Hepatocyte (in vitro differentiated cells): Measurements from ENCODE around the gene SEPTIN8.

Source experiments
- CTCF ChIP-seq: fragments of 200-600 bp; sonication (generic); IDR thresholded peaks from 2 replicates; pipeline ENCODE4 v1.5.1; 2016; ENCODE audit warnings: antibody characterized with exemption, mild to moderate bottlenecking; ENCODE audit not compliant: poor library complexity
- EZH2phosphoT487 ChIP-seq: fragments of 200-600 bp; sonication (generic); IDR thresholded peaks from one replicate; pipeline ENCODE4 v1.6.1; 2018; ENCODE audit warnings: antibody characterized with exemption, mild to moderate bottlenecking, low read depth, moderate library complexity; ENCODE audit not compliant: unreplicated experiment, severe bottlenecking

GRCh38 chr5:132821791-132822190, 44.8 kb upstream of the SEPTIN8 start:
- TF ChIP-seq CTCF: no peak
- TF ChIP-seq EZH2phosphoT487: no peak
